DMS79 (cell line): ENCODE data around the gene LRP1B.

ENCODE experiments used
- DNase-seq: peaks from one replicate; lab custom pipeline; 2025; lab: John Stamatoyannopoulos, UW

The LRP1B gene

DNA sequence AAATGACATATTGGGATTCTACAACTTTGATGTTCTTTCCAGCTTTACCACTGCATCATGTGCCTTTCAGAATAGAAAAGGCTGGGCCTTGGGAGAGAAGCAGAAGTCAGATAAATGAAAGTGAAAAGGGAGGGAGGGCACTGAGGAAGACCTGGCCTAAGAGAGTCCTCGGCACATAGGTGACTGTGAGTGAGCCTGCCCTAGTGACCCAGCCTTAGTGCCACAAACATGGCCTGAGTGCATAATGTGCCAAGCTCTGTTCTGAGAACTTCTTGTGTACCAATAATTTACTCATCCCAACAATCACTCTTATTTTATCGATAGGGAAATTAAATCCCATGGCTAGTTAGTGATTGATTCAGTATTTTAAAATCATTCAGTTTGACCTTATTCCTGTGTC lies 436.6 kb downstream of the LRP1B start:
- DNase-seq = no peak

DNA sequence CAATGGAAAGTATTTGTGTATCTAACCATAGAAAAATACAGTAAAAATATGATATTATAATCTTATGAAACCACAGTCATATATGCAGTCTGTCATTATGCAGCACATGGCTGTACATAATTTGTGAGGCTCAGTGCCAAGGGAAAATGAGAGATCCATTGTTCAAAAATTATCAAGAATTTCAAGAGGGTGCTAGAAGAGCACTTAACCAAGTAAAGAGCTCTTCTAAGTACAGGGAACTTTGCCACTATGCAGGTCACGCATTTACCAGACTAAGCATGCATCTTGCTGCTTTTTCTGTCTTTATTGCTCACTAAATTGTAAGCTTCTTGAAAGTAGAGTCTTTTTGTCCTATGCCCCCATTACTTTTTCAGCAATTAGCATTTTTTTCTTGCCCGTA lies 438.0 kb downstream of the LRP1B start:
- no peak for DNase-seq

DNA sequence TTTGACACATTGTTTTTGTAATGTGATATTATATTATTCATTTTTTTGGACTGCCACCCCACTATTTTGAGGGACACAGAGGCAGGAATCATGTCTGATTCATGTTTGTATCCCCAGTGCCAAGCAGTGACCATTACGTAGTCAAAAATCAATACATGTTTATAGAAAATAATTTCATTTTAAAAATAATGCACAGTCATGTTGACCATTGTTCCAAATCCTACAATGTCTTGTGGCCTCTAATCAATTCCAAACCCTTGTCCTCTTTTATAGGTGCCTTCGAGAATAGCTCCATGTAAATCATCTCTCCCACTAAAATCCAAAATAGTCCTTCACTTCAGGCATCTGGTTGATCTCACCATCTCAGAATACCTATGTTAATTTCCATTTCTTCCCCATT lies 454.7 kb downstream of the LRP1B start:
- no peak for DNase-seq

DNA sequence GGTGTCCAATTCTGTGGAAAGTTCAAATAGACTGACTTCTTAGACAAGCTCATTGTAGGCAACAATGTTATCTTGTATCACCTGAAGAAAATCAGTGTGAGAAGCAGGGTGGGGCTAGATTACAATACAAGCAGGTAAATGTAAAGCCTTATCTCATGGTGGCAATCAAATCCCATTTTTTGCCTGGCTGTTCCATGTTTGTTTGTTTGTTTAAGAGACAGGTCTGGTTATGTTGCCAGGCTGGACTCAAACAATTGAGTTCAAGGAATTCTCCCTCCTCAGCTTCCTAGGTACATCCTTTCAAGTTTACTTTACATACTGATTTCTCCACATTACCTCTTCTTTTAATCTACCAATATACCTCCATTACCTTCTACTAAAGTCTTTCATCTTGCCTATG lies 464.6 kb downstream of the LRP1B start:
- DNase-seq = no peak

DNA sequence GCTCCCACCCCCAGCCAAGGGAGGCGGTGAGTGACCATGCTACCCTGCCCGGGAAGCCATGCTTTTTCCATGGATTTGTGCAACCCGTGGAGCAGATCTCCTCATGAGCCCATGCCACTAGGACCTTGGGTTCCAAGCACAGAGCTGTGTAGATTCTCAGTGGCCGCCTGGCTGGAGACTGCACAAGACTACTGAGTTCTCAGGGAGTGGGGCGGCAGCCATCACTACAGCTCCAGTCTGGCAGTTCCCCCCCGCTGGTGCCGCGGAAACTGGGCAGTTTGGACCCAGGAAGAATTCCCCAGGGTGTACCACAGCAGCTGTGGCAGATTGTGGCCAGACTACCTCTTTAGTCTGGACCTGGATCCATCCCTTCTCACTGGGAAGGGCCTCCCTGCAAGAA lies 470.6 kb downstream of the LRP1B start:
- DNase-seq = no peak

DNA sequence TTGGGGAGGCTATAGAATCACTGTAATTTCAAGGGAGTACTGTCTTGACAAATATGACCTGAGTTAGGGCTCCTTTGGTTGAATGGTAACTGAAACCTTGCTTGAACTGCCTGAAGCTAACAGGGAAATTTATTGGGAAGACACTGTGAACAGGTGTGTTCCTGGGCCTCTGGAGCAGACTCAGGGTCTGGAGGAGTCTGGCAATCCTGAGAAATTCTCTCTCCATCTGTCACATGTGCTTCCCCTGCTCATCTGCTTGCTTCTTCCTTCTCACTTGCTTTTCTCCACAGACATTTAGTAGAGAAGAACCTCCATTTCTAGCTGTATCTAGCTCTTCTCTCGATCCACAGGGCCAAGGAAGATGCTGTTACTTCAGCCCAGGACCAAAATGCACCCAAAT lies 476.5 kb downstream of the LRP1B start:
- DNase-seq = no peak

DNA sequence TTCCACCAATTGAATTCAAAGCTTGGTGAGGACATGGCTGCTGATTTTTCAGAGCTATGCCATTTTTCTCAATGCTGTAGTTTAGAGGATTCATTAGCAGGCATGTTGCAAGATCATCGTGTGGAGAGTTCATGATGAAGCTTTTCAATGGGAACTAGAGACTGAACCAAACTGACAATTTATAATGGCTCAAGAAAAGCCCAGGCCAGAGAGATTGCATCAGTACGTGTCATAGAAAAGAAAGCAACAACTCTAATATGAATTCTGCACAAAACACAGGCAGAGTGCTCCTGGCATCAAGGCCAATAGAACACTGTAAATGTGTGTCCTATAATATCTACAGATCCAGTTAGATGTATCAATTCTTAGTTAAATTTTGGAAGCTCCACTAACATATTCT lies 477.6 kb downstream of the LRP1B start:
- DNase-seq = no peak

DNA sequence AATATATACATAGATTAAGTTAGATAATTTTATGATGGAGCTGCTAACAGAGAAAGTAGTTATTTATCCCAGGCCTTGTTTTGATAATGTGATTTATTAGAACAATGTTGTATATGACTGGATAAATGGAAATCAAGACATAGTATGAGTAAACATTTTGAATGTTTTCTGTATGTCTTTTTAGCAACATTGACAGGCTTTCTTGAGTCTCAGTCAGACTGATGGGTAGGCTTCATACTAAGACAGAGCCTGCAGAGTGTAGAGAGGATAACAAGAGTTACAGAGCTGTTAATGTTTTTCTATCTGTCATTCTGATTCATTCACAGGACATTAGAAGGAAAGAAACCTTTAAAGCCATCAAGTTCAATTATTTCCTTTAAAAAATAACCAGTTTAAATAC lies 478.5 kb downstream of the LRP1B start:
- no peak for DNase-seq

DNA sequence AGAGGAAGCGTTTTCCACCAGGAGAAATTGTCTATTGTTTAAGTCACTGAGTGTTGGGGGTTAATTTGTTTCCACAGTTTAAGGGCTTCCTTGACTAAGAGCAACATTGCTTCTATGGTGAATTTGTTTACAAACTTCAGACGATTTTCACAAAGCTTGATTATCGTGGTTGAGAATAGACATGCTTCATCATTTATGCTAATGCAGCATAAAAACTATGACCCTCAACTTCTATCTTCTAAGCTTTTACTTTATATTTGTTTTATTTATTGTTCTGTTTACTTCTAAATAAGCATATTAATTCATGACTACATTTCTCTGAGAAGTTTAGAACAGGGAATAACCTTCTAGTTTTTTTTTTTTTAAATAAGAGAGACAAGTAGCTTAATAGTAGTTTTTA lies 483.5 kb downstream of the LRP1B start:
- no peak for DNase-seq

DNA sequence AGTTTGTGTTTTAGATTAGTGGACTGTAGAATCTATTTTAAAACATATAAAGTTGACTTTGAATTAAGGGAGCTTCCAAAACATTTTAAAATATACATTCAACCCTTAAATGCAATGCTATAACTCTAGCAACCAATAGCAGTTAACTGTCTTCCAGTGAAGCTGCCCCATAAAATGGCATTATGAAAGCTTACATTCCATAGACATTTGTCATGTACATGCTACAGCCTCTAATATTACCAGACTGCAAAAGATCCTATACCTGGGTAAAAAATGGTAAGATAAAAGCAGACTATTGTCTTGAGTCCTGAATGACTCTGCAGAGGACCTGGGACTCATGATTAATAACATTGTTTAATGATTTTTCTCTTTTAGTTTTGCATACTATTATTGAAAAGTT lies 489.4 kb downstream of the LRP1B start:
- DNase-seq = no peak

DNA sequence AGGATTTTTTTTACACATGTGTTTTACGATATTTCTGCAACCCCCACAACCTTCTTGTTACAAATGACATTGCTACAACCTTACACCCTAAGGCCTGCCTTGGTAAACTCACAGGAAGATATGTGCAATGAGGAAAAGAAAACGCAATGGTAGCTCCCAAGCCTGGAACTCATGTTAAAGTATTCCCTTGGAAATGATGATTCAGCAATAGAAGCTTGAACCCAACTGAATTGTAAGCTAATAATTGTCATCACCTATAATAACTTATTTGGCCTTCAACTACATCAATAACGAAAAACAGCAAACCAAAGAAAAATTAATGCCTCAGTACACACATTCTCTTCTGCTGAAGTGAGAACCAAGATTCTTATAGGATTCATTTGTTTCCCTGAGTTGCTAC lies 491.0 kb downstream of the LRP1B start:
- no peak for DNase-seq

DNA sequence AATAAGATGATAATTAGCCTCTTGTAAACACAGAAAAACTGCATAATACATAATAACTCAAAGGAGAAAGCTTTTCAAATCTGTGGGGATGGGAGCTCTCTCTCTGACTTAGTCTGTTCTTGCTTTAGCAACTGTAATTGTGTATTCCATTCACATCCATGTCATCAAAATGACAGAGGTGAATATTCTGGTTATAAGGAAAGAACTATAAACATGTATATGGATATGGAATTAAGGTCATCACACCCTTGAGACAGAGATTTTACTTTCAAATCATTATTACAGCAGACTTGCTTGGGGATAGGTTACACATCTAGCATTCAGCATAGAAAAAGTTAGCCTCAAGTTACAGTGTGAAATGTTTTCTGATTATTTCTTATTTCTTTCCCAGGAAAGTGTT lies 497.7 kb downstream of the LRP1B start:
- no peak for DNase-seq

DNA sequence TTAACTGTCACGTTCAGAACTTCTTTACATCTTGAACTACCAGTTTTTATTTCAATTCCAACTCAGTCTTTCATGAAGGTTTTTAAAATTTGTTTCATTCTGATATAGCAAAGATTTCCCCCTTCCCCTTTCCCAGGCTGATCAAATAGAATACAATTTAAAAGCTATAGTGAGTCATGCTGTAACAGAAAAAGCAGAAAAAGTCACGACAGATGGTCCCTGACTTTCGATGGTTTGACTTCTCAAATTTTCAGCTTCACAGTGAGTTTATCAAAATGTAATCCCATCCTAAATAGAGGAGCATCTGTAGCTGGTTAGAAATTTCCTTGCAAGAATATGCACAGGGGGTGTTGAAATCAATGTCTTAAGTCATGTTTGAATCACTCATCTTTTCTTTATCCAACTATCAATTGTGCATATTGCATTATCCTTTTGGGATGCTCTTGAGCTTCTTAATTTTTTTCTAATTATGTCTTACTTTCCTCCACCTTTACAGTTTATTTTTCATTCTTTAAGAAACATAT lies 500.3 kb downstream of the LRP1B start:
- no peak for DNase-seq

DNA sequence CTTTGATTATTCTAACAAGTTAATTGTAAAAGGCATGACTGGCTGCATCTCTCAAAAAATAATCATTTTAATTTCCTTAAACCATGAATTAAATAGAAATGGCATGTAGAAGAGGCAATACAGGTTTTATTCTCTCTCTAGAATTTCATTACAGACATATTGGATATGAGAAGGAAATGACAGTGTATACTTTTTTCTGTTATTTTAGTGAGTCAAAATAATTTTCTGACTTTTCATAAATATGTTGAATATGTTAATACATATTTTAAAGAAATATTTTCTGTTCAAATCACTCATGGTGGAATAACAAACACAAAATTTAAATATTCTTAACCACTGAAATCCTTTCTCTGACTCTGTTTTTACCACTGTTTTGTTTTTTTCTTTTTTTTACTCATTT lies 510.4 kb downstream of the LRP1B start:
- no peak for DNase-seq

DNA sequence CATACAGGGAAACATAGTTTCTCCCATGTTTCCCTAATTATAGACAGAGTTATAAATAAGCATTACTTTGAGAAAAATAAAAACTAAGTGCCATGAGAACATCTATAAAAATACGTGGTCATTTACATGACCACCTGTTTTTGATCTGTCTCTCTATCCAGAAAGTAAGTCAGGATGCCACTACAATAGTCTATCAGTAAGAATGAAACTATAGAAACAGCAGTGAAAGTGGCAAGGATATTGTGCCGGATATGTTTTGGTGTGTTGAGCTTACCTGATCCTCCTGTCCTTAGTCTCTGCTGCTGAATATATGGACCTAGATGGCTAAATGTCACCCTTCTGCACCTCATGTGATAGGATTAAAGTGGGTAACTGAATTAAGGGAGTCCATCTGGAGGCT lies 512.4 kb downstream of the LRP1B start:
- no peak for DNase-seq

DNA sequence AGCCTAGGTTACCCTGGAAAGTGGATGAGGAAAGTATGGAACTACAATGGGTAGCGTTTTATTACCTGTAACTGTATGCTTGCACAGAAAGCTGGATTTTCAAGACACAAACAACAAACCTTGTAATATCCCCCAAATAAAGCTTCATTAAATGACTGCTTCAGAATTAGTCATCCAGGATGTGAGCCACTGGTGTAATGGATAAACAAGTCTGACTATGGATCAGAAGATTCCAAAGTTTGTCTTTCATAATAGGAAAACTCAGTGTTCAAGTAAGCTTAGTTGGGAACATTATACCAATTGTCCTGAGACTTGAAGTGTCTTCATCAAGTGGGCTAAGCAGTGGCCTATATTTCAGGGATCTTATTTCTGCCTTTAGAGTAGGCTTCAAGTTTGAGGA lies 518.8 kb downstream of the LRP1B start:
- DNase-seq = no peak

DNA sequence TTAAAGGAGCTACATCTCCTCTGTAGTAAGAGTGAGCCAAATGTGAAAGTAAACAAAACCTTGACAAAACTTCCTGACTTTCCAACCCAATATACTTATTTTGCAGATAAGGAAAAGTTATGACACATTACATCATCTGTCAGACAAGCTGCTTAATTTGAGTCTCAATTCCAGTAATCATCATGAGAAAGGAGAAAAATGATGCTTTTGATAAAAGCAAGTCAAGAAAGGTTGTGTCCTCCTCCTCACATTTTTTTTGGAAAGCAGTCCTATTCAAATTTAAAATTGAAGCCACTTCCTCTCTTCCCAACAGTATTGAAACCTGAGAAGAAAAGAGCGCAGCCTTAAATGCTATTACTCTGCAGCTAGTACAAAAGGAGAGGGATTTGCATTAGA lies 519.6 kb downstream of the LRP1B start:
- DNase-seq = no peak

DNA sequence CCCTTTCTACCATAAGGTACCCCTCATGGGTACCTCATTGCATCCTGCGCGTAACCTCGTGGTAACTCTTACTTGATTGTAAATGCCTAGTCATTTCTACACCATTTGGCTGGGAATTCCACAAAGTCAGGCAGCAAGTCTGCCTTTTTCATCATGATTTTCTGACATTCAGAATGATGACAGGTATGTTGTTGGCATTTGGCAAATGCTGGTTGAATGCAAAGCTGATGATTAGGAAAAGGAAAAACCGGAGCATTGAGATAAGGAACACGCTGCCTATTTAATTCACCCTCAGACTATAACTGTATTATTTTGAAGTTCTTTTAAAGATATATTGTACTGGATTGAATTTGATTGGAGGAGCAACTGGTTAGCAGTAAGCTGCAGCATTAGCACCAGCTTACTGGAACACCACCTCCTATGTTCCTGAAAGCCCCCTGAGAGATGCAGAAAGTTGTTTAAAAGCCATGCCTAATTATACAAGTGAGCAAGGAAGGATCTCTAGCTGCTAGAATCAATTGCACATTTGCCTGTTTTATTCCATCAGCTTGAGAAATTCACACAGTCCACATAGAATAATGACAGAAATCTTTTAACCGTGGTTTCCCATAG lies 520.1 kb downstream of the LRP1B start:
- DNase-seq = no peak

DNA sequence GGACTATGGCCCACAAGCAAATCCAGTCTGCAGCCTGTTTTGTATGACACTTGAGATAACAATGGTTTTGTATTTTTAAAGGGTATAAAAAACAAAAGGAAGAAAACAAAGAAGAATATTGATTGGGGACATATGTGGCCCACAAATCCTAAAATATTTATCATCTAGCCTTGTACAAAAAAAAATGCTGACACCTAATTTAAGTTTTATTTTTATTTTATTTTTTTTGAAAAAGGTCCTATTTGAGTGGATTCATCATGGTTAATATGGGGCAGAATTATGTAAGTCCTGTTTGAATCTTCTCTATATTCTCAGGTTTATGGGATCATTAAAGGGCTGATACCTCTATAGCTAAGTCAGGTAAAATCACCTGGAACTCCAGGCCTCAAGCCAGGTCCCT lies 525.7 kb downstream of the LRP1B start:
- DNase-seq = no peak

DNA sequence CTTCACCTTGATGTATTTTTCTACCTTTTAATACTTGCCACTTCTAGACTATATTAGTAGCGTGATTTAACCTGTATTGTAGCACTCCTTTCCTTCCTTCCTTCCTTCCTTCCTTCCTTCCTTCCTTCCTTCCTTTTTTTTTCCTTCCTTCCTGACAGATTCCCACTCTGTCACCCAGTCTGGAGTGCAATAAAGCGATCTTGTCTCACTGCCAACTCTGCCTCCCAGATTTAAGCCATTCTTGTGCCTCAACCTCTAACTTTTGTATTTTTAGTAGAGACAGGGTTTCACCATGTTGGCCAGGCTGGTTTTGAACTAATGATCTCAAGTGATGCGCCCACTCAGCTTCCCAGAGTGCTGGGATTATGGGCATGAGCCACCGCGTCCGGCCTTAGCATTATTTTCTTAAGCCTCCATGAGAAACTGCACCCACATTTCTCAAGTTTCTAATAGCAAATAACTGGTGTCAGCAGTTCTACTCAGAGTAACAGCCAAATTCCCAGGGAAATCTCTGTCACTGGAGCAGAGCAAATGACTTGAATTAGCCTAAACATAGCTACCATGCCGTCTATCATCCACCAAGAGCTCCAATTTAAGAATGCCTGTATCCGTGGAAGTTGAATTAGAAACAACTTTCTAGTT lies 529.2 kb downstream of the LRP1B start:
- no peak for DNase-seq

DNA sequence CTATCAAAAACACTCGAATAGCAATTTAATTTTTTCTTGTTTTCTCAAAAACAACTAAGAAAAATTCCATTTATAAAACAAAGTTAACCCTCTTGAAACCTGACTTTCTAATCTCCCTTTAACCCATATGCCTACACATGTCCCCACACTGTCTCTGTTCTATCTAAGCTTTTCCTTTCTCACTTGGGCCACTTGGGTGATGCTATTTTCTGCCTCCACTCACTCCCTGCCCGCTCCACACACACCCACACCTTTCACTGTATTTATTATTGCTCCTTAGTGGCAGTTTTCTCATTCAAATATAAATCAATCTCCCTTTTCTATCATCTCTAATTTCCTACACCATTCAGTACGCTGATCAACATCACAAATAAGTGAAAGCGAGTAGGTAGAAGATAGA lies 531.1 kb downstream of the LRP1B start:
- no peak for DNase-seq

DNA sequence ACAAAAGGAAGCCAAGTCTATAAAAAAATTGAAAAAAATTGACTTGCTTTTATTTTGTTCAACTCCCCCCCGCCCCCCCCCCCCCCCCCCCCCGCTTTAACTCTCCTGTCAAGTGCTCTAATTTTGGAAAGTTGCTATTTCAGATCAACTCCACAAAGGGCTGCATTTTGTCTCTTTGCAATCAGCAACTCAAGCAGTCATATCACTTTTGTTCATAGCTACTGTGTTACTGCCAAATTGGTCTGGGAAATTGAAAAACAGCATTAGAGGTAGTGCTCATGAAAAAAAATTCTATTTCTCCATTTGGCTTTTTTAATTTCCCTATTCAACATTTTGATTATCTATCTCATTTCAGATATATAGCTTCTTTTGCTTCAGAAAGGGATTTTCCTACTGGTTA lies 531.8 kb downstream of the LRP1B start:
- DNase-seq = no peak

DNA sequence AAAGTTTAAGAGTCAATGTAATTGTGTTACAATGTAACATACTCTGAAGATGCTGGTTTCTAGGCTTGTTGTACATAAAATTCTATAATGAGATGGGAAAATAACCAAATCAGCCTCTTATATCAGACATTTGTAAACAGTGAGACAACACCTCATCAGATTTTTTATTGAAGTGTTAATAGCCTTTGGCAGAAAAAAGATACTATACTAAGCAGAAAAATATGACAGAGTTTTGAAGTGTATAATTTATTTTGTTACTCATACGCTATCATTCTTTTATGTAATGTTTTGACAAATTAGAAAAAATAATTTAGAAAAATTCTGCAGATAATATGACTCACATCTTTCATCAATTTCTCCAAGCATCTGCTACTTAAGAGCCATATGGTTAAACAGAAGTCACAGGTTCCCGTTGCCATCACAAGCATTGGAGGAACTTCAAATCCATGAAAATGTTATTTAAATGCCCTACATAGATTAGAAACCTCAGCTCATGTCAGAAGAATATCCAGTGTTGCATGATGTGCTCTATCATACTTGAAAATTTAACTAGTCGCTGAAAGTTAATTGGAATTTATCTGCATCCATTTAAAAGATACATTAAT lies 535.4 kb downstream of the LRP1B start:
- no peak for DNase-seq

DNA sequence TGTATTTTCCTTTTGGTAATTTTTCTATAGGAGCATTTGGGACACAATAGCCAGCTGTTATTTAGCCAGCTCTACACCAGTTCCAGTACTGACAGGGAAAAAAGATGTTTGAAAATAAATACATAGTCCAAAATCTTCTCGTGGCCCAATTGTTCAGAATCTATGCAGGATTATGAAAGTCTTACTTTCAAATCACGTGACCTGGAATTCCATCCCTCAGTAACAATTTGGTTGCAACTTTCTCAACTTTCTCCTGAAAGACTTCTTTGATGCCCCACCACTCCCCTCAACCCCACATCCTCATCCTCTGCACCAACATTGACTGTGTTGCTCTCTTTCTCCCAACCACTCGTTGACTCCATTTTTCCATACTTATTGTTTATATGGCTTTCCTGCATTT lies 539.0 kb downstream of the LRP1B start:
- DNase-seq = no peak
